Peyer's patch (tissue), 4 donors: Measurements from ENCODE around the gene PYGL. TPM values are rescaled to one million over a fixed set of nuclear protein-coding genes. Genes with fewer than 3 reads are reported as not detected.

Experiments
- DNase-seq, 3 donors: peaks; one replicate each; pipeline ENCODE4 v3.0.0-alpha.2; 2017 to 2019
- H3K27ac ChIP-seq, 4 donors: fragments of 200-600 bp; sonication (generic); one replicate each; pipeline ENCODE4 v1.5.1; 2016 to 2019
- H3K27me3 ChIP-seq, 2 donors: fragments of 200-600 bp; sonication (generic); one replicate each; pipeline ENCODE4 v1.5.1; 2019
- H3K36me3 ChIP-seq, 3 donors: fragments of 200-600 bp; sonication (generic); one replicate each; pipeline ENCODE4 v1.5.1; 2016 to 2019
- H3K4me1 ChIP-seq, 4 donors: fragments of 200-600 bp; sonication (generic); one replicate each; pipeline ENCODE4 v1.5.1; 2016 to 2019
- H3K4me3 ChIP-seq, 4 donors: fragments of 200-600 bp; sonication (generic); 1 replicate in 3 of 4; 2 replicates in 1 of 4; pipeline ENCODE4 v1.5.1; 2016 to 2019; ENCODE audit warnings: mild to moderate bottlenecking in 1 of 4
- H3K9me3 ChIP-seq, 4 donors: fragments of 200-600 bp; sonication (generic); one replicate each; pipeline ENCODE4 v1.5.1; 2016 to 2019; ENCODE audit warnings: mild to moderate bottlenecking in 1 of 4
- CTCF ChIP-seq, 6 experiments: fragments of 450-650 bp in 4 of 6; fragments of 200-600 bp in 2 of 6; sonication (generic) in 1 of 6; IDR thresholded peaks; one replicate each; pipeline ENCODE4 v1.5.1; 2017 to 2019; ENCODE audit warnings: antibody characterized with exemption in 6 of 6, mild to moderate bottlenecking in 3 of 6, moderate library complexity in 1 of 6
- POLR2A ChIP-seq, 2 donors: fragments of 450-650 bp; IDR thresholded peaks; one replicate each; pipeline ENCODE4 v1.5.1; 2017; ENCODE audit warnings: antibody characterized with exemption in 2 of 2, mild to moderate bottlenecking in 2 of 2, moderate library complexity in 2 of 2
- total RNA-seq, 4 donors: library from RNA; depleted of rRNA; stranded (reverse); fragments of >200 nt; gene quantifications; one replicate each; pipeline ENCODE4 v1.1.0, GENCODE V29; 2016

The PYGL gene
- total RNA-seq, 4 donors from 2014 or later = 1.8 to 42.1 (median 4.1) TPM

- no peaks in the 10 kb centered on the region for H3K4me1 ChIP-seq
- no peaks in the 10 kb centered on the region for H3K27me3 ChIP-seq
- no peak for DNase-seq
- no peaks in the 10 kb centered on the region for H3K9me3 ChIP-seq
- no peak overlapping the region for H3K27ac ChIP-seq
- H3K36me3 ChIP-seq = peaks cover 0 to 9% (median 0%) of the 10 kb centered on the region in 3 donors
- no peak overlapping the region for H3K4me3 ChIP-seq
- TF ChIP-seq CTCF (IDR thresholded peaks at IDR 0.05) = no peak
- TF ChIP-seq POLR2A (IDR thresholded peaks at IDR 0.05) = no peak
These were observed 14.8 kb downstream of the PYGL start for GRCh38 chr14:50929506-50929905.

GRCh38 chr14:50928002-50928635 lies 16.2 kb downstream of the PYGL start:
- Histone ChIP-seq H3K4me3 (no peak overlapping the region), H3K4me1 (no peaks in the 10 kb centered on the region), H3K27ac (no peak overlapping the region), H3K27me3 (no peaks in the 10 kb centered on the region), H3K36me3 (peaks cover 0 to 9% (median 0%) of the 10 kb centered on the region in 3 donors), H3K9me3 (no peaks in the 10 kb centered on the region)
- TF ChIP-seq CTCF (IDR thresholded peaks at IDR 0.05) = no peak
- DNase-seq = no peak

DNA sequence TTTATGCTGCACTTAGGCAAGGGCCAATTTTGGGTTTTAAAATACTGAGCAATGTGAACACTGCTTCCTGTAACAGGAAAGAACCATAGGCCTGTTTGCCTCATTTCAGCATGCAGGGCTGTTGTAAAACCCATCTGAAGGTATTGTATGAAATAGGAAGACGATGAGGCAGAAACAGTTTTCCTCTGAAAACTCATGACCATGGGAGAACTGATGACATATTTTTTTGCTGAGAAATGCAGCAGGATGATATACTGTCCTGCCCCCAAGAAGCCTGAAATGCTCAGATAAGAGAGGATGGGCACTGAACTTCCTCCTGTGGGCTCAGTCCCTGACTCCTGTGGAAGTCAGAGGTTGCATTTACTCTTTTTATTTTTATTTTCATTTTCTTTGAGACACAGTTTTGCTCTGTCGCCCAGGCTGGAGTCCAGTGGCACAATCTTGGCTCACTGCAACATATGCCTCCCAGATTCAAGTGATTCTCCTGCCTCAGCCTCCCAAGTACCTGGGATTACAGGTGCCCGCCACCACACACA lies 17.4 kb downstream of the PYGL start:
- TF ChIP-seq POLR2A (IDR thresholded peaks at IDR 0.05) = no peak
- TF ChIP-seq CTCF (IDR thresholded peaks at IDR 0.05) = no peak
- H3K4me3 ChIP-seq = no peak overlapping the region
- DNase-seq = no peak
- H3K36me3 ChIP-seq = peaks cover 0 to 9% (median 0%) of the 10 kb centered on the region in 3 donors
- no peaks in the 10 kb centered on the region for H3K27me3 ChIP-seq
- H3K27ac ChIP-seq = no peak overlapping the region
- no peaks in the 10 kb centered on the region for H3K9me3 ChIP-seq
- H3K4me1 ChIP-seq = no peaks in the 10 kb centered on the region

DNA sequence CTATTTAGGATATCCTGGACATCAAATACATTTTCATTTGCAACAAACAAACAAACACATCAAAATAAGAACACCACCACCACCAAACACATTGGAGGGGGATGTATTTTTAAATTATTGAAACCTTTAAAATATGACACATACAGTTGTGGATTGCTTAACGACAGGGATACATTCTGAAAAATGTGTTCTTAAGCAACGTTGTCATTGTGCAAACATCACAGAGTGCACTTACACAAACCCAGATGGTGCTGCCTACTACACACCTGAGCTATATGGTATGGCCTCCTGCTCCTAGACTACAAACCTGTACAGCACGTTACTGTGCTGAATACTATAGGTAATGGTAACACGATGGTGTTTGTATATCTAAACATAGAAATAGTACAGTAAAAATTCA lies 19.4 kb downstream of the PYGL start:
- TF ChIP-seq POLR2A (IDR thresholded peaks at IDR 0.05) (no peak), CTCF (IDR thresholded peaks at IDR 0.05) (no peak)
- Histone ChIP-seq H3K4me3 (no peak overlapping the region), H3K36me3 (peaks cover 0 to 6% (median 0%) of the 10 kb centered on the region in 3 donors)

DNA sequence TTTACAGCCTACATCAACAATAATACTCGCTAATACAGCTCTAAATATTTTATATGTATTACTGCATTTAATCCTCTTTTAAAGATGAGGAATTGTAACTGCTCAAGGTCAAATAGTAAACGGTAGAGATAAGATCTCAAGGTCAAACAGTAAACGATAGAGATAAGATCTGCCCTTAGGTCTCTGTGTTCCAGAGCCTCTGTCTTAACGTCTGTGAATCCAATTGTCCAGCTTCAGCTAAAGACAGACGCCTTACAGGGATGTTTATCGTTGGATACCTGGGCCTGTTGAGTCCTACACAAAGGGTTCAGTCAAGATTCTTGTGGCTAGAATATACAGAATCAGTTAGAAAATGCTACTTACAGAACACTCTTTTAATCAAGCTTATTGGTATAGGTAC lies 20.0 kb downstream of the PYGL start:
- Histone ChIP-seq H3K4me1 (no peaks in the 10 kb centered on the region), H3K4me3 (no peak overlapping the region), H3K36me3 (peaks cover 0 to 4% (median 0%) of the 10 kb centered on the region in 3 donors), H3K9me3 (no peaks in the 10 kb centered on the region), H3K27ac (no peak overlapping the region), H3K27me3 (no peaks in the 10 kb centered on the region)
- TF ChIP-seq CTCF (IDR thresholded peaks at IDR 0.05) = no peak
- no peak for DNase-seq

More for the DNA sequence above, 19.4 kb downstream of the PYGL start:
- DNase-seq = no peak
- no peaks in the 10 kb centered on the region for H3K9me3 ChIP-seq
- no peaks in the 10 kb centered on the region for H3K4me1 ChIP-seq
- H3K27me3 ChIP-seq = no peaks in the 10 kb centered on the region
- H3K27ac ChIP-seq = no peak overlapping the region
